Measurements from ENCODE around the gene TST.

DNA sequence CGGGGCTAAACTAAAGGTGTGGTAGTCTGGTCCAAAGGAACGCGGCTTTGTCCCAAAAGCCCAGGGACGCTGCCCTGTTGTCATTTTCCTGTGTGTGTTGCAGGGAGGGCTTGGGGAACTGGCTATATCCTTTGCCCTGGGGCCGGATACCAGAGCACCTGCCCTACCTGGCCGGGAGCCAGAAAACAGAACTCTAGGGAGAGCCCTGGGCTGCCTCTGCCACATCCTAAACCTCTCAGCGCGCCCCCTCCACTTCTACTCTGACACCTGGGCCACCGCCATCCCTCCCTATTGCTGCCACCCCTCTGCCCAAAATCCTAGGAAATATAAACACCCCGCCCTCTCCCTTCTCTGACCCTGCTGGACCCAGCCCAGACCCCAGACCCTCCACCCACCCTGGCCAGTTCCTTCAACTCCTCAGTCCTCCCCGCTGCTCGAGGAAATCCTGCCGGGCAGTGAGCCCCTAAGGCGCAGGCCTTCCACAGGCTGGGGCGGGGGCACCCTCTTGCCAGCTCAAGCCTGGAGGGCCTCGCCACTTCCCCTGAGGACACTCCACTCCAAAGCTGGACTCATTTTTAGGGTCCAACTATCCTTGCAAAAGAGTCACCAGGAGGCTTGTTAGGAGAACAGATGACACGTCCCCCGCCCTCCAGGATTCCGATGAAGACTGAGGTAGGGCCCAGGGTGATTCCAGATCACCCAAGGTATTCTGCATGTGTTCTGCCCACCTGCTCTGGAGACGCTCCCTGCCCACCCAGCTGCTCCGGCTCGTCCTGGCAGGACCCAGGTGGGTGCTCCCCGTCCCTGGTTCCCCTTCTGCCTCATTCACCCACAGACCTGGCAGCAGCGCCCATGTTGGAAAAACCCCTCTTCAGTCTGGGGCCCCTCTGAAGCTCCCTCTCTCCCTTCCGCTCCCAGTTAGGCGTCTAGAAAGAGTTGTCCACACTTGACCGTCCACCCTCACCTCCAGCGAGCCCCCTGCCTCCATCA lies 44.5 kb upstream of the TST start:
- TF ChIP-seq, protein P1, sequence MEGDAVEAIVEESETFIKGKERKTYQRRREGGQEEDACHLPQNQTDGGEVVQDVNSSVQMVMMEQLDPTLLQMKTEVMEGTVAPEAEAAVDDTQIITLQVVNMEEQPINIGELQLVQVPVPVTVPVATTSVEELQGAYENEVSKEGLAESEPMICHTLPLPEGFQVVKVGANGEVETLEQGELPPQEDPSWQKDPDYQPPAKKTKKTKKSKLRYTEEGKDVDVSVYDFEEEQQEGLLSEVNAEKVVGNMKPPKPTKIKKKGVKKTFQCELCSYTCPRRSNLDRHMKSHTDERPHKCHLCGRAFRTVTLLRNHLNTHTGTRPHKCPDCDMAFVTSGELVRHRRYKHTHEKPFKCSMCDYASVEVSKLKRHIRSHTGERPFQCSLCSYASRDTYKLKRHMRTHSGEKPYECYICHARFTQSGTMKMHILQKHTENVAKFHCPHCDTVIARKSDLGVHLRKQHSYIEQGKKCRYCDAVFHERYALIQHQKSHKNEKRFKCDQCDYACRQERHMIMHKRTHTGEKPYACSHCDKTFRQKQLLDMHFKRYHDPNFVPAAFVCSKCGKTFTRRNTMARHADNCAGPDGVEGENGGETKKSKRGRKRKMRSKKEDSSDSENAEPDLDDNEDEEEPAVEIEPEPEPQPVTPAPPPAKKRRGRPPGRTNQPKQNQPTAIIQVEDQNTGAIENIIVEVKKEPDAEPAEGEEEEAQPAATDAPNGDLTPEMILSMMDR (IDR thresholded peaks at IDR 0.05) = no peak
- TF ChIP-seq POLR2A (IDR thresholded peaks at IDR 0.05) = no peak

Measured in heart left ventricle (tissue), 13 donors.